Measurements from ENCODE around the gene HPD. TPM values are rescaled to one million over a fixed set of nuclear protein-coding genes. Genes with fewer than 3 reads are reported as not detected.

The HPD gene
- total RNA-seq, 2 donors from 2014 or later = 0.41 to 4.0 TPM

GRCh38 chr12:121820056-121820455 is 38.6 kb downstream of the HPD start:
- Histone ChIP-seq H3K27ac (no peak overlapping the region), H3K4me3 (no peak overlapping the region), H3K9me3 (no peaks in the 10 kb centered on the region), H3K27me3 (replicated peaks; ENCODE audit: insufficient read depth) (no peaks in the 10 kb centered on the region), H3K4me1 (replicated peaks) (no peaks in the 10 kb centered on the region), H3K36me3 (peaks cover 23 to 32% of the 10 kb centered on the region in 2 donors)
- intact Hi-C loops (cut with DNase I) = no loop called here
- TF ChIP-seq POLR2AphosphoS5 (IDR thresholded peaks at IDR 0.05) (no peak), CTCF (IDR thresholded peaks at IDR 0.05) (no peak), POLR2A (IDR thresholded peaks at IDR 0.05) (no peak)
- no peak for DNase-seq (ENCODE audit: low spot score)
- whole genome bisulfite sequencing = 84% methylated on average over 7 of the region's 7 CpGs

- no peak for TF ChIP-seq POLR2A (IDR thresholded peaks at IDR 0.05)
- no peak for TF ChIP-seq POLR2AphosphoS5 (IDR thresholded peaks at IDR 0.05)
- no peak for TF ChIP-seq CTCF (IDR thresholded peaks at IDR 0.05)
- no peaks in the 10 kb centered on the region for H3K27me3 ChIP-seq (replicated peaks; ENCODE audit: insufficient read depth)
- no peaks in the 10 kb centered on the region for H3K9me3 ChIP-seq
- intact Hi-C loops (cut with DNase I) = no loop called here
- no peaks in the 10 kb centered on the region for H3K4me1 ChIP-seq (replicated peaks)
- no peak for DNase-seq (ENCODE audit: low spot score)
- 88% methylated on average over 22 of the region's 22 CpGs for WGBS
- peaks cover 24 to 39% of the 10 kb centered on the region in 2 donors for H3K36me3 ChIP-seq
- no peak overlapping the region for H3K27ac ChIP-seq
- no peak overlapping the region for H3K4me3 ChIP-seq
Measured at GRCh38 chr12:121819212-121819949, 39.3 kb downstream of the HPD start.

DNA sequence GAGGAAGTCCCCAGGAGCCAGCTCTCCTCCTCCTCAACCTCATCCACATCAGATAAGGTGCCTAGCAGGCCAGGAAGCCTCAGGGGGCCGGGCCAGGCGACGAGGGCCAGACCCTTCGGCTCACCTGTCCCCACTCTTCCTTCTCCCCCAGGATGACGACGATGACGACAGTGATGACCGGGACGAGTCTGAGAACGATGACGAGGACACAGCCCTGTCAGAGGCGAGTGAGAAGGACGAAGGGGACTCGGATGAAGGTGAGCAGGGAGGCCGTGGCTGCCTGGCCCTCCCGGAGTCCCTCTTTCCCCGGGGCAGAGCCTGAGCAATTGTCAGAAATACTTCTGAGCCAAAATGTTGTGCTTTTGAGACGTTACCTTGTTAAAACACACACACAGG is 41.0 kb downstream of the HPD start:
- no peak for DNase-seq (ENCODE audit: low spot score)
- 90% methylated on average over 18 of the region's 18 CpGs for WGBS
- H3K36me3 ChIP-seq = peaks cover 22 to 36% of the 10 kb centered on the region in 2 donors
- H3K4me3 ChIP-seq = no peak overlapping the region
- no peaks in the 10 kb centered on the region for H3K9me3 ChIP-seq
- no peak overlapping the region for H3K27ac ChIP-seq
- H3K27me3 ChIP-seq (replicated peaks; ENCODE audit: insufficient read depth) = no peaks in the 10 kb centered on the region
- intact Hi-C loops (cut with DNase I) = no loop called here
- H3K4me1 ChIP-seq (replicated peaks) = no peaks in the 10 kb centered on the region
- TF ChIP-seq CTCF (IDR thresholded peaks at IDR 0.05) = no peak
- TF ChIP-seq POLR2A (IDR thresholded peaks at IDR 0.05) = no peak
- TF ChIP-seq POLR2AphosphoS5 (IDR thresholded peaks at IDR 0.05) = no peak

DNA sequence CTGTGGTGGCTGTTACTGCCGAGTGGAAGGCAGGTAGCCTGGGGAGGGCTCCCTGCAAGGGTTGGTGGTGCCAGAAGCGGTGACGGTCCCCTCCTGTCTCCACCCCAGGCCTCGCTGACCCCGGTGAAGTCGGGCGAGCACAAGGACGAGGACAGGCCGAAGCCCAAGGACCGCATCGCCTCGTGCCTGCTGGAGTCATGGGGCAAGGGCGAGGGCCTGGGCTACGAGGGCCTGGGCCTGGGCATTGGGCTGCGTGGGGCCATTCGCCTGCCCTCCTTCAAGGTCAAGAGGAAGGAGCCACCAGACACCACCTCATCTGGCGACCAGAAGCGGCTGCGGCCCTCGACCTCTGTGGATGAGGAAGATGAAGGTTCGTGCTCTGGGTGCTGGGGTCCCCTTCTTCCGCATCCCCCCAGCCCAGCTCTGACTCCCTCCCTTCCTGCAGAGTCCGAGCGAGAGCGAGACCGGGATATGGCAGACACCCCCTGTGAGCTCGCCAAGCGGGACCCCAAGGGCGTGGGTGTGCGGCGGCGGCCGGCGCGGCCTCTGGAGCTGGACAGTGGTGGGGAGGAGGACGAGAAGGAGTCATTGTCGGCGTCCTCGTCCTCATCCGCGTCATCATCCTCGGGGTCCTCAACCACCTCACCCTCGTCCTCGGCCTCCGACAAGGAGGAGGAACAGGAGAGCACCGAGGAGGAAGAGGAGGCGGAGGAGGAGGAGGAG is 41.6 kb downstream of the HPD start:
- Histone ChIP-seq H3K9me3 (no peaks in the 10 kb centered on the region), H3K4me3 (no peak overlapping the region), H3K27ac (no peak overlapping the region), H3K27me3 (replicated peaks; ENCODE audit: insufficient read depth) (no peaks in the 10 kb centered on the region), H3K36me3 (peaks cover 19 to 30% of the 10 kb centered on the region in 2 donors), H3K4me1 (replicated peaks) (no peaks in the 10 kb centered on the region)
- 92% methylated on average over 46 of the region's 47 CpGs for WGBS
- TF ChIP-seq CTCF (IDR thresholded peaks at IDR 0.05) (no peak), POLR2AphosphoS5 (IDR thresholded peaks at IDR 0.05) (no peak), POLR2A (IDR thresholded peaks at IDR 0.05) (no peak)
- DNase-seq (ENCODE audit: low spot score) = no peak
- intact Hi-C loops (cut with DNase I) = no loop called here

All from prostate gland (tissue), 2 donors.